H1 (cell line): ENCODE results near the gene POLDIP3.

Experiments used
- CHD2 ChIP-seq: IDR thresholded peaks from 2 replicates; pipeline ENCODE4 v1.6.1; 2012; ENCODE audit warnings: low read length, improper control_type of control experiment
- CTCF ChIP-seq, 3 experiments: IDR thresholded peaks; 1 replicate in 2 of 3; 2 replicates in 1 of 3; pipeline versions ENCODE4 v1.5.1 to v1.6.1; 2011; ENCODE audit warnings: low read length in 3 of 3, mild to moderate bottlenecking in 3 of 3, inconsistent platforms in 2 of 3, low read depth in 1 of 3, moderate library complexity in 1 of 3; ENCODE audit not compliant: insufficient read depth in 1 of 3; ENCODE audit errors: control extremely low read depth in 1 of 3
- POLR2AphosphoS5 ChIP-seq: IDR thresholded peaks from 2 replicates; pipeline ENCODE4 v1.6.1; 2011; ENCODE audit warnings: low read depth, low read length

- TF ChIP-seq CHD2 (no peak), CTCF (IDR thresholded peaks at IDR 0.05; ENCODE audit: control extremely low read depth in 1 of 3, insufficient read depth in 1 of 3, low read depth in 1 of 3, low read length in 3 of 3) (no peak), POLR2AphosphoS5 (no peak)
Observed at GRCh38 chr22:42641801-42642413, 27.2 kb upstream of the POLDIP3 start.
